Coronary artery (tissue), 2 donors: ENCODE data around the gene PRDM16.

Experiments used
- DNase-seq: peaks from one replicate; pipeline ENCODE4 v3.0.0-alpha.2; 2017; ENCODE audit warnings: low spot score
- H3K27ac ChIP-seq, 2 donors: fragments of 200-600 bp; sonication (generic); one replicate each; pipeline ENCODE4 v1.5.1; 2016 to 2019
- H3K4me3 ChIP-seq: fragments of 200-600 bp; sonication (generic); 2 replicates; pipeline ENCODE4 v1.5.1; 2016; ENCODE audit warnings: mild to moderate bottlenecking, moderate library complexity
- TF ChIP-seq, protein P1 (sequence below): fragments of 200-600 bp; sonication (generic); IDR thresholded peaks from one replicate; pipeline ENCODE4 v1.5.1; 2019; ENCODE audit warnings: antibody characterized with exemption

The PRDM16 gene

DNA sequence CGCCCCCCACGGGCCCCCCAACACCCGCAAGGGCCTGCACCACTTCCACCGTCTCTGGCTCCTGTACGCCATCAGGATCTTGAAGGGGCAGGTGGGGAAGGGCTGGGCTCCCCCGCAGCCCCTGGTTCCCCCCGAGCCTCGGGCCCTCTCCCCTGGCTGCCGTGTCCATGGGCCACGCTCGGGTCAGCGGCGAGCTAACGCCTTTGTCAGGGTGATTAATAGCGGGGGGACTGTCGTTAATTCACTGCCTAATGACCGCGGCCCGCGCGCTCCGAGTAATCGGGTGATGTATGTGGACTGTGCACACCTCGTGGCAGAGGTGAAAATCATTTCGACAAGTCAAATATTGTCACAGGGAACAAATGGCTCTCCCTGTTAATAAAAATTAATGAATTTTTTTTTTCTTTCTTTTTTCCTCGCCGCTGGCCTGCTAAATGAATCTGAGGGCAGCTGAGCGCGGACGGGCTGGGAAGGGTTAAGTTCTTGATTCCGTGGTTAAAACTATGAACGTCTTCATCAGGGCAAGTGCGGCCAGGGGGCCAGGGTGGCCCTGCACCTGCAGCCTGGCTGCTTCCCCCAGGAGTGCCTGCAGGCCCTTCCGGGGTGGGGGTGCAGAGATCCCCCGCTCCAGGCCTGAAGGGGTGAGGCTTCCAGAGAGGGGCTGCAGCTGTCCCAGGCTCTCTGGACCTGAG, 100.8 kb downstream of the PRDM16 start:
- Histone ChIP-seq H3K4me3 (peak overlapping the region; percentile 69), H3K27ac (peak overlapping the region; percentile 93 to 97)
- no peak for DNase-seq
- TF ChIP-seq, protein P1, sequence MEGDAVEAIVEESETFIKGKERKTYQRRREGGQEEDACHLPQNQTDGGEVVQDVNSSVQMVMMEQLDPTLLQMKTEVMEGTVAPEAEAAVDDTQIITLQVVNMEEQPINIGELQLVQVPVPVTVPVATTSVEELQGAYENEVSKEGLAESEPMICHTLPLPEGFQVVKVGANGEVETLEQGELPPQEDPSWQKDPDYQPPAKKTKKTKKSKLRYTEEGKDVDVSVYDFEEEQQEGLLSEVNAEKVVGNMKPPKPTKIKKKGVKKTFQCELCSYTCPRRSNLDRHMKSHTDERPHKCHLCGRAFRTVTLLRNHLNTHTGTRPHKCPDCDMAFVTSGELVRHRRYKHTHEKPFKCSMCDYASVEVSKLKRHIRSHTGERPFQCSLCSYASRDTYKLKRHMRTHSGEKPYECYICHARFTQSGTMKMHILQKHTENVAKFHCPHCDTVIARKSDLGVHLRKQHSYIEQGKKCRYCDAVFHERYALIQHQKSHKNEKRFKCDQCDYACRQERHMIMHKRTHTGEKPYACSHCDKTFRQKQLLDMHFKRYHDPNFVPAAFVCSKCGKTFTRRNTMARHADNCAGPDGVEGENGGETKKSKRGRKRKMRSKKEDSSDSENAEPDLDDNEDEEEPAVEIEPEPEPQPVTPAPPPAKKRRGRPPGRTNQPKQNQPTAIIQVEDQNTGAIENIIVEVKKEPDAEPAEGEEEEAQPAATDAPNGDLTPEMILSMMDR = no peak

DNA sequence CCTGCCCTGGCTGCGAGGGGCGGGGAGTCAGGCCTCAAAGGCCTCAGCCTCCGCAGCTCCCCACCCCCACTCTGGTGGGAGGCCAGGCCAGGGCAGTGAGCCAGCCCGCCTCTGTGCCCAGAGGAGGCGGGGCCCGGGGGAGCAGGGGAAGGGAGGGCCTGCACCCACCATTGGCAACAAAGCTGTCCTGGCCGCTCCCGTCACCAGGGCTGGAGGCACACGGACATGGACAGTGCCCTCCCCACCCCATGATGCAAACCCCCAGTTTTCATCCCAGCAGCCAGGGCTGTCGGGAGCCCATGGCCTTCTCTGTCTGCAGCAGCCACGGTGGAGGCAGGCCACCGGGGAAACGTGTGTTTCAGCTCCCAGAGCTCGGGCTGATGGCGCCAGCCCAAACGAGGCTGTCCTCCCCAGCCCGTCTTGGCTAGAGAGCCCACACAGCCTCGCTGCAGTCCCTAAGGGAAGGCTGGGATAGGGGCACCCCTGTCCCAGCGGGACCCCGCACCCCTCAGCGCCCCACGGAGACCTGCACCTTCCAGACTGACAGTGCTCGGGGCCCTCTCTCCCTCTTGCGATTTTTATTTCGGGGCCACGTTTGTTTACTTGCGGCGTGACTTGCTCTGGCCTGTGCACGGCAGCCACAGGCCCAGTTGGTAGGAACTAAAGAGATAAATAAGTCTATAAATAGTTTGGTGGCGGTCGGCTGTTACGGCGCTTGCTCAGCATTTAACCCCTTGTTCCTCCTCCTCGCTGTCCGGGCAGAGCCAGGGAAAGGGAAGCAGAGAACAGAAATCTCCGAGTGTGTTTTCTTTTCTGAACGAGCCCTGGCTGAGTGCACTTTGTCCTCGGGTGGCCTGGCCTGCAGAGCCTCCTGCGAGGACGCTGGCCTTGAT, 101.8 kb downstream of the PRDM16 start:
- H3K4me3 ChIP-seq = peak overlapping the region; percentile 69
- peak overlapping the region; percentile 93 to 97 for H3K27ac ChIP-seq
- TF ChIP-seq, protein P1 = no peak
- DNase-seq = peak; percentile 93

DNA sequence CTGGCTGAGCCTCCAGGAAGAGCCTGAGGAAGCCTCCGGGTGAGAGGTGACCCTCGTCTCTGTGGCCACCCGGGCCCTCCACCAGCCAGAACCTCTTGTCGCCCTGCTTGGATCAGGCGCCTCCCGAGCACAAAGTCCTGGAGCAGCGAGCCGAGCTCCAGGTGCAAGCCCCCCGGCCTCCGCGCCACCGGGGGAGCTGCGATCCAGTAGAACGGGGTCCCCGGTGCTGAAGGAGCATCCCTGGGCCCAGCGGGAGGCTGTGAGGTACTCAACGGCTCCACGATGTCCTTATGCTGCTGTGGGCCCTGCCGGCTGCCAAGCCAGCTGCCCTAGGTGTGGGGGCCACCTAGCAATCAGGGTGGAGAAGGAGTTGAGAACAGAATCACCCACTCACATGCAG, 102.8 kb downstream of the PRDM16 start:
- TF ChIP-seq, protein P1 = no peak
- no peak for DNase-seq
- H3K4me3 ChIP-seq = peak overlapping the region; percentile 69
- H3K27ac ChIP-seq = peak overlapping the region; percentile 93 to 97

DNA sequence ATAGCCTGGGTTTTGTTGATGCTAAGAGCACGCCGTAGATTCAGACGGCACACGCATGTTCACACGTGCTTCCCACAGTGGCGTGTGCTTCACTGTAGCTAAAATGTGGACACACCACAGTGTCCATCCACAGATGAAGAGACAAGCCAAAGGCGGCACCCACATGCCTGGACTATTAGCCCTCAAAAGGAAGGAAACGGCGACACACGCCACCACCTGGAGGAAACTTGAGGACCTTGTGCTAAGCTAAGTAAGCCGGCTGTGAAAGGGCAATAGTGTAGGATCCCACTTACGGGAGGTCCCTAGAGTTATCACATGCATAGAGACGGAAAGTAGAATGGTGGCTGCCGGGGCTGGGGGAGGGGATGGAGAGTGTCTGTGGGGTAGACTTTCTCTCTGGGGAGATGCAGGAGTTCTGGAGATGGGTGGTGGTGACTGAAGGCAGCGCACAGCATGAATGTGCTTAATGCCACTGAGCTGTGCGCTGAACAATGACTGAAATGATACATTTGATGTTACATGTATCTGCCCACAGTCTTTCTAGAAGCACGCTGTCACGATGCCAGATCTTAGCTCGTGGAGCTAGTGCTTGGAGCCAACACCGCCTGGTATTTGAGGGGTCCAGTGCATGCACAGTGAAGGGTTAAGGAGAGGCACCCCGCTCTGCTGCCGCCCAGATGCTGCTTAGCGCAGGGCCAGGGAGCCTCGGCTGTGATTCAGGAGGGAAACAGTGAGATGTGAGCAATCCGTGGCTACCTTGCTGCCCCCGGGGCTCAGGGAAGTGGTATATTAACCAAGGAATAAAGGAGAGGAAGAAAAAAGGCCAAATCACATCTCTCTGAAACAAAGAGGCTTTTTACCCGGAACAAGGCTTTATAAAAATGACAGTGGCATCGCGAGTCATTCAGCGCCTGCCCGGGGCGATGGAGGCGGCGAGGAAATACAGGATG, 103.7 kb downstream of the PRDM16 start:
- TF ChIP-seq, protein P1 = no peak
- peak overlapping the region; percentile 26 for H3K4me3 ChIP-seq
- DNase-seq = no peak
- H3K27ac ChIP-seq = peak overlapping the region; percentile 93 to 97

DNA sequence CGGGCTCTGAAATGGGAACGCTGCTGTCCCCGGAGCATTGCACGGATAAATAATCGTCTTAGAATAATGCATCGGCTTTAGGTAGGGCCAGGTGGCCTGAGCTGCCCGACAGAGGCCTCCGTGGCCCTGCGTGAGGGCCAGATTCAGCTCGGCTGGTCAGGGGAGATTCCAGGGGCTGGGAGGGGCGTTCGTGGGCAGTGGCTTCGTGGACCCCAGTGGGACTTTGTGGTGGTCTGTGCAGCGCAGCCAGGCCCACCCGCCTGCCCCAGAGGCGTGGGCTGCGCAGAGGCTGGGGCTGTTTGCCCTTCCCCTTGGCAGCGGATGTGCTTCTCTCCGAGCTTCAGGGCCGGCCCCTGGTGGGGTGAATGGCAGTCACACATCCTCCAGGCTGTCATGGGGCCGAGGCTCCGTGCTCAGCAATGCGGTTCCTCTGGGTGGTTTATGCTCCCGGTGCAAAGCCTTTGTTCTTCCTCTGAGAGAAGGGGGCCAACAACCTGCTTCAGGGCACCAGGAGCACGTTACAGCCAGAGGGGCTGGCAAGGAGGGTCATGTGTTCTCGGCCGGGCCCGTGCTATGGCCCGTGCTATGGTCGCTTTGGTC, 104.5 kb downstream of the PRDM16 start:
- no peak for DNase-seq
- TF ChIP-seq, protein P1 = no peak
- peak overlapping the region; percentile 3 for H3K4me3 ChIP-seq
- peak overlapping the region; percentile 93 to 97 for H3K27ac ChIP-seq

DNA sequence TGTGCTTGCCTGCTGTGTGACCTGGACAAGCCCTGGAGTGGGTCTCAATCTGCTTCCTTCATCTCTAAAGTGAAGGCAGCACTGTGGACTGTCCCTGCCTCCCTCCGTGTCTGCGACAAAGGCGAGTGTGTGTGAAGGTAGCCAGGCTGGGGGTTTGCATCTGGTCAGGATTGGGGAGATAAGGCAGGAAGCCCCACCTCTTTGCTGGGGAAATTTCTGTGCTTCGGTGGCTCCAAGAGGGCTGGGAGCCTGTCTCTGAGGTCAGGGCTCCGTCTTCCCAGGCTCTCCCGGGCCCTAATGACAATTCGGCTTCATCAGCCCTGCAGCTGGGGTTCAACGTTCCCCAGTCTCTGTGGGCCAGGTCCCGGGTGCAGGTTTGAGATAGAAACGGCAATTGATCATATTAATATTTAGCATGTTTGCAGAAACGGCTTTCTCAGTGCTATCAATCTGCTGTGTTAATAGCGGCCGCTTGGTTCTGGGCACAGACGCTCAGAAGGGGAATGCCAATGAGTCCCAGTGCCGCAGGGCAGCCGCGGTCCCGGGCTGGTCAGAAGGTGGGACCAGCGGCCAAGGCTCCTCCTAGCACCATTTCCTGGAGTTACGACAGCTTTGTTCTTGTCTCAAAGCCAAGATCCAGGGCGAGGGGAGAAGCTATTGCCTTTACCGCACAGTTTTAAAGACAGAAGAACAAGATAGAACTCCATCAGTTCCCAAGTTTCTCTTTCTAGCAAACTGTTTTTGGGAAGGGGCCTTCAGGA, 105.7 kb downstream of the PRDM16 start:
- DNase-seq = peak; percentile 94
- H3K27ac ChIP-seq = peak overlapping the region; percentile 93 to 97

More for the DNA sequence above, 105.7 kb downstream of the PRDM16 start:
- TF ChIP-seq, protein P1 = no peak
- H3K4me3 ChIP-seq = peak overlapping the region; percentile 58
